ENCODE measurements around the gene NT5C1B. TPM values are rescaled to one million over a fixed set of nuclear protein-coding genes. Genes with fewer than 3 reads are reported as not detected.
"Not testable (repeated sequence)": the region's sequence is repeated elsewhere in the genome, so short reads cannot be mapped to it uniquely, and the experiment has no call there.

The NT5C1B gene
- total RNA-seq = not detected

DNA sequence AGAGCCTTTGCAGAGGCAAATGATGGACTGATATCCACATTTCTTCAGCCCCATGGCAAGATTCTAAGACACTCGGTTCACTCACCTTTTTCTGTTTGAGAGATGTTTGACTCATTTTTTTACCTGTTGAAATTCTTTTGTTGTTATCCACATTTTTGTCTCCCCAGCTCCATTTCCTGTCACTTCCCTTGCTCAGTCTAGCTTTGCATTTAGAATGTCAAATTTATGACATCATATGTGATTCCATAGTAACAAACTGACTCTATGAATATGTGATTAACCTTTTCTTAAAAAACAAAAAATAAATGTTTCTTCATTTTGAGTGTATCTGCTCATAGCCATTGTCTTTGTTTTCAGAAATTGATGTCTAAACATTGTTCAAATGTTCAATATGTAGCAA is at the start of gene NT5C1B:
TSS of gene NT5C1B (minus strand) at position 216 of the 400 bp plus-strand sequence. CDS start at position 115, 101 bp downstream.
- CTCF ChIA-PET = no interaction called here
- Mint-ChIP-seq H3K27me3 (no peaks in the 10 kb centered on the region), H3K4me1 (no peaks in the 10 kb centered on the region), H3K36me3 (ENCODE audit: low read depth) (no peaks in the 10 kb centered on the region), H3K4me3 (no peak within 1 kb of the TSS), H3K9me3 (peaks cover 5% of the 10 kb centered on the region), H3K27ac (no peak within 1 kb of the TSS)
- POLR2A ChIA-PET = no interaction called here
- DNase-seq = no peak

DNA sequence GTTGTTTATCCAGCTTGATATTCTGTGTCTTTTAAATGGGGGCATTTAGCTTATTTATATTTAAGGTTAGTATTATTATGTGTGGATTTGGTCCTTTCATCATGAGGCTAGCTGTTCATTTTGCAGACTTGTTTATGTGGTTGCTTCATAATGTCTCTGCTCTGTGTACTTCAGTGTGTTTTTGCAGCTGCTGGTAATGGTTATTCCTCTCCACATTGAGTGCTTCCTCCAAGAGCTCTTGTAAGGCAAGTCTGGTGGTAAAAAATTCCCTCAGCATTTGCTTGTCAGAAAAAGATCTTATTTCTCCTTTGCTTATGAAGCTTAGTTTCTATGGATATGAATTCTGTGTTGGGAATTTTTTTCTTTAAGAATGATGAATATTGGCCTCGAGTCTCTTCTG is 47.8 kb upstream of the NT5C1B start:
- Mint-ChIP-seq H3K27me3 (no peaks in the 10 kb centered on the region), H3K4me1 (no peaks in the 10 kb centered on the region), H3K36me3 (ENCODE audit: low read depth) (no peaks in the 10 kb centered on the region), H3K9me3 (peaks cover 38% of the 10 kb centered on the region), H3K27ac (no peak overlapping the region), H3K4me3 (no peak overlapping the region)
- ChIA-PET CTCF (no interaction called here), POLR2A (no interaction called here)
- DNase-seq = no peak

DNA sequence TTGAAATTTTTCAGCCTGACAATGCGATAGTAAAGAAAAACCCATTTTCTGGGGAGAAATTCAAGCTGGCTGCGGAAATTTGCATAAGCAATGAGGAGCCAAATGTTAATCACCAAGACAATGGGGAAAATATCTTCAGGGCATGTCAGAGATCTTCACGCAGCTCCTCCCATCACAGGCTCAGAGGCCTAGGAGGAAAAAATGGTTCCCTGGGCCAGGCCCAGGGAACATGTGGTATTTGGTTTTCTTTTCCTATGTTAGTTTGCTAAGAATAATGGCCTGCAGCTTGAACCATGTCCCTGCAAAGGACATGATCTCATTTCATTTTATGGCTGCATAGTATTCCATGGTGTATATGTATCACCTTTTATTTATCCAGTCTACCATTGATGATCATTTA is 43.3 kb upstream of the NT5C1B start:
- H3K27me3 Mint-ChIP-seq; H3K27ac Mint-ChIP-seq; CTCF ChIA-PET; H3K4me1 Mint-ChIP-seq; H3K36me3 Mint-ChIP-seq (ENCODE audit: low read depth); DNase-seq; POLR2A ChIA-PET; H3K4me3 Mint-ChIP-seq: not testable (repeated sequence)
- H3K9me3 Mint-ChIP-seq = peaks cover 35% of the 10 kb centered on the region

DNA sequence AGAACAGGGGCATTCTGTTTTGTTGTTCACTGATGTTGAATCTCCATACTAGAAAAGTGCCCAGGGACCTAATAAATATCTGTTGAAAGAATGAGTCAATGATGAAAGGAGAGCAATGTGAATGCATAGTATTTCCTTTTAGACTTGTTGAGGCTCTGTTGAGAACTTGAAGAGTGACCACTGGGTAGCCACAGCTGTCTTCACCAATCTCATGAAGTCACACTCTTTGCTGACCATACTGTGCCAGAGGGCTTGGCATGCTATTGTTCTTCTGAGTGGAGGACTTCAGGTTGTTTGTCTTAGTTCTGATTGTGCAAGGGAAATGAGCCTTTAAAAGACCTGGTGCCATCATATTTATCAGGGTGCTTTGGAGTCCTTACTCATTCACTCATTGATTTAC is 41.6 kb upstream of the NT5C1B start:
- POLR2A ChIA-PET = no interaction called here
- no peaks in the 10 kb centered on the region for H3K36me3 Mint-ChIP-seq (ENCODE audit: low read depth)

DNA sequence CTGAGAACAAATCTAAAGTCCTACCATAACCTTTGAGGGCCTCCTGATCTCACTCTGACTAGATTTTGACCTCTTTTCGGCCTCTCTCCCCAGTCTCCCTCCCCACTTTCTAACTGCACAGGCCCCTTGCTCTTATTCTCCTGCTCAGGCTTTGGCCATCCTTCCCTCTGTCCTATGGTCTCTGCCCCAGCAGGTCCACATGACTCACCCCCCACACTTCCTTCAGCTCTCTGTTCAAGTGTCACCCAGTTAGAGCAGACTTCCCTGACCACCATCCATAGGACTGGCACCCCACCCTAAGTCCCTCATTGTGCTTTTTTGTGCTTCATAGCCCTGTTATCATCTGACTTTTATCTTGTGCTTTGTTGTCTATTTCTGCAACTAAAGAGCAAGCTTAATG is 41.2 kb upstream of the NT5C1B start:
- no peak overlapping the region for H3K27ac Mint-ChIP-seq
- H3K36me3 Mint-ChIP-seq (ENCODE audit: low read depth) = no peaks in the 10 kb centered on the region
- H3K27me3 Mint-ChIP-seq = no peaks in the 10 kb centered on the region
- H3K4me1 Mint-ChIP-seq = no peaks in the 10 kb centered on the region
- ChIA-PET POLR2A (no interaction called here), CTCF (no interaction called here)
- no peak for DNase-seq
- H3K9me3 Mint-ChIP-seq = peaks cover 22% of the 10 kb centered on the region
- H3K4me3 Mint-ChIP-seq = no peak overlapping the region

More for the DNA sequence above, 41.6 kb upstream of the NT5C1B start:
- no peak for DNase-seq
- Mint-ChIP-seq H3K27ac (no peak overlapping the region), H3K9me3 (peaks cover 22% of the 10 kb centered on the region), H3K4me1 (no peaks in the 10 kb centered on the region), H3K27me3 (no peaks in the 10 kb centered on the region), H3K4me3 (no peak overlapping the region)
- CTCF ChIA-PET = no interaction called here

DNA sequence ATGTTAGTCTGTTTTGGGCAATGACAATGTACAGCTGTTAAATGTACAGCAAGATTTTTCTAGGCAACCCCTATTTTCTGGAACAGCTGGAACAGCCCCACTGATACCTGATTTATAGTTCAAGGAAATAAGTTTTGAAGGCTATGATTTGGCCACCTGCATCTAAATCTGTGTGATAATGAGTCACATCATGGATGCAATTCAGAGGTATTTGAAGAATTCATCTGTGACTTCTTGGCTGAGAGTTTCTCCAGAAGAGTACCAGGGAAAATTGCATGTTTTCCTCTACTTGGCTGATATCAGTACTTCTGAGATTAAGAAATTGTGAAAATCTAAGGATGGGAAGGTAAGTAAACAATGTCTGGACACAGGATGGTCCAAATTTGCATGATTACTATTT is 40.7 kb upstream of the NT5C1B start:
- H3K27me3 Mint-ChIP-seq = no peaks in the 10 kb centered on the region
- H3K36me3 Mint-ChIP-seq (ENCODE audit: low read depth) = no peaks in the 10 kb centered on the region
- ChIA-PET CTCF (no interaction called here), POLR2A (no interaction called here)
- peaks cover 19% of the 10 kb centered on the region for H3K9me3 Mint-ChIP-seq
- no peak overlapping the region for H3K4me3 Mint-ChIP-seq
- no peak overlapping the region for H3K27ac Mint-ChIP-seq
- no peak for DNase-seq
- H3K4me1 Mint-ChIP-seq = no peaks in the 10 kb centered on the region

DNA sequence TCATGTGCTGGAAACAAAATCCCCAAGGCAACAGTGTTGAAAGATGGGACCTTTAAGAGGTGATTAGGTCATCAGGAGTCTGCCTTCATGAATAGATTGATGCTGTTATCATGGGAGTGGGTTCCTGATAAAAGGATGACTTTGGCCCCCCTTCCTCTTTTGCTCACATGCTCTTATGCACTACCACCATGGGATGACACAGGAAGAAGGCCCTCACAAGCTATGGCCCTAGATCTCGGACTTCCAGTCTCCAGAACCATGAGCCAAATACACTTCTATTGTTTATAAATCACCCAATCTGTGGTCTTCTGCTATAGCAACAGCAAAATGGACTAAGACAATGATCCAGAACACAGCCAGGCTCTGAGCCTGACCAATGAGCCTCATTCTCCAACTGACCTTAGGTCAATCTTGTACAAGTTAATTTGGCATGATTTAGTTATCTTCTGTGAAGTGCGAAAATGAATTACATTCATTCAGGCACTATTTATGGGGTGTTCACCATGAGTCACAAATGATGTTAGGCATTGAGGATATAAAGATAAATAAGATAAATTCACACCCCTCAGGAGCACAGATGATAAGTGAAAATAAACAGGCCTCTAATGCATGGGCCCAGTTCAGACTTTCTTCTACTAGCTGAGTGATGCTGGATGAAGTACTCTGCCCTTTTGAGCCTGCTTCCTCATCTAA is 37.7 kb upstream of the NT5C1B start:
- POLR2A ChIA-PET = no interaction called here
- CTCF ChIA-PET = no interaction called here
- Mint-ChIP-seq H3K9me3 (peaks cover 8% of the 10 kb centered on the region), H3K27me3 (no peaks in the 10 kb centered on the region), H3K36me3 (ENCODE audit: low read depth) (no peaks in the 10 kb centered on the region), H3K4me3 (no peak overlapping the region), H3K27ac (no peak overlapping the region), H3K4me1 (no peaks in the 10 kb centered on the region)
- DNase-seq = no peak

DNA sequence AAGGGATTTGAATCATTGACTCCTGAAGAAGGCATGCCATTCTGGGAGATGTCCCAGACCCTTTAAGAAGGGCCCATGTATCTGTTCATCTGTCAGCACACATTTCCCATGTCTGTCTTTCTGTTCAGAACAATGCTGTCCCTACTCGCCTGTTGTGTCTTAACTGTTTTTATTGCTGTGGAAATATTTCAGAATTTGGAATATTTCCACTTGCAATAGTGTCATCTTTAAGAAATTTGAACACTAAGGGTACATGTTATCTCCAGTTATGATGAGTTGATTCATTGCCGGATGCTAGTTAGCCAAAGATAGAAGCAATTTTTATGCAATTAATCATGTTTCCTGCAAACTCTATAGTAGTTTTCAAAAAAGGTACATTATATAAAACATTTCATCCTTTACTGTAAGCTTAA is 36.9 kb upstream of the NT5C1B start:
- no peaks in the 10 kb centered on the region for H3K27me3 Mint-ChIP-seq
- ChIA-PET POLR2A (no interaction called here), CTCF (no interaction called here)
- no peak for DNase-seq
- peaks cover 3% of the 10 kb centered on the region for H3K9me3 Mint-ChIP-seq
- no peaks in the 10 kb centered on the region for H3K36me3 Mint-ChIP-seq (ENCODE audit: low read depth)
- no peaks in the 10 kb centered on the region for H3K4me1 Mint-ChIP-seq
- H3K27ac Mint-ChIP-seq = no peak overlapping the region
- H3K4me3 Mint-ChIP-seq = no peak overlapping the region

DNA sequence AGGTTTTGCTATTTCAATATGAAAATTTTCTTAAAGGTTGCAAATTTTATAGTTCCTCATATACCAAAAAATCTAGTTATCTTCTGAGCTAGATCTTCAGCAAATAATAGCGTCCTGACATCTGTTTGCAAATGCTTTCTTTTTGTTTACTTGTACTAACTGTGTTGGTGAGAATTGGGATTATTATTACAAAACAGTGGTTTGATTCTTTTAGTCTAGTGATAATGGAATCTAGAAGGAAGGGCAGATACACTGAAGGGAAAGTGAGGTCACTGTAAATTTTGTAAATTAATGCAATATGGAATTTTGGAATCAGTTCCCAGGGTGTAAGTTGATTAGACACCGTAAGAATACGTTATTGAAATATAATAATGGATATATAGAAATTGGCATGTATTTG is 36.2 kb upstream of the NT5C1B start:
- H3K4me1 Mint-ChIP-seq = no peaks in the 10 kb centered on the region
- H3K4me3 Mint-ChIP-seq = no peak overlapping the region
- no peaks in the 10 kb centered on the region for H3K27me3 Mint-ChIP-seq
- no peaks in the 10 kb centered on the region for H3K9me3 Mint-ChIP-seq
- DNase-seq = no peak
- CTCF ChIA-PET = no interaction called here
- H3K36me3 Mint-ChIP-seq (ENCODE audit: low read depth) = no peaks in the 10 kb centered on the region
- no peak overlapping the region for H3K27ac Mint-ChIP-seq
- POLR2A ChIA-PET = no interaction called here

DNA sequence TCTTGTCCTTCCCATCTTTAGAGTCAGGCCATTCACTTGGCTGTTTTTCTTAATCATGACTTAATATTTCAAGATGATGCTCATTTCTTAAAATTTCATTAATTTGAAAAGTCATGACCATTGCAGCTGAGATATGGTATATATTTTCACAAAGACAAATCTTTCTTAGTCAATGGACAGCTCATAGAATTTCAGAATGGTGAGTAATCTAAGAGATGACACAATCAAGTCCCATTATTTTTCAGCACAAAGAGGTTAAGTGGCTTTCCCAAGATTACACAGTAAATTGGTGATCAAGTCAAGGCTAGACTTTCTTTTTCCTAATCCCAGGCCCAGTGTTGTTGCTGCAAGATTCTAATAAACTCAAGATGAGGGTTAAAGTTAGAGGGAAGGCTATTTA is 34.4 kb upstream of the NT5C1B start:
- ChIA-PET CTCF (no interaction called here), POLR2A (no interaction called here)
- H3K27me3 Mint-ChIP-seq = no peaks in the 10 kb centered on the region

DNA sequence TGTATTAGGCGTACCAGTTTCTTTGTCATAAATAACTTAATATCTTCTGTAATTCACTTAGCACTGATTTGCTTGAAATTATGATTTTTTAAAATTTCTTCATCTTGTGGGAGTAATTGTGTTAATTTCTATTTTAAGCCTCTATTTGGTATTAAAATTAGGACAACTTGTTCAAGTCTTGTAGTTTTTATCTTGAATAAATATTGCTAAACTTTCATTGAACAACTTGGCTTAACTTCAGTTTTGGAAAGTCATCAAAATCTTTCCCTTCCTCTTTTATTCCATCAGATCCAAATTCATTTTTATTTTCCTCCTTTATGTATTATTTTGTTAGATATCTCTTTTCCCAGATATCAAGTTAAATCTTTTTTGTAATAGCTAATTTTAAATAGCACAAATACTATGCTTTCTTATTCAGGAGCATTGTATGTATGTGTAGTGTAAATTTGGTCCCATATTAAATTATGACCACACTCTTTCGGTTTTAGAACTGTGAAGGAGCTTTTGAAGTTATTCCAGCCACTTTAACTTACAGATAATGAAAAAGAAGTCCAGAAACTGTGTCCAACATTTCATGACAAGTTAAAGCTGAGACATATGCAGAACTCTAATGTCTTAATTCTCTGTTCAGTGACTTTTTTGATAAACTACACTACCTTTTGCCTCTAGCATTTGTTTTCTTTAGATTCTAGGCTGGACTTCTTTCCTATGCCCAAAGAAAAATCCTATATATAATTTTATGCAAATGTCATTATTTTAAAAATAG is 31.7 kb upstream of the NT5C1B start:
- CTCF ChIA-PET = no interaction called here
- H3K27ac Mint-ChIP-seq = no peak overlapping the region

More for the DNA sequence above, 34.4 kb upstream of the NT5C1B start:
- no peaks in the 10 kb centered on the region for H3K4me1 Mint-ChIP-seq
- no peak for DNase-seq
- H3K36me3 Mint-ChIP-seq (ENCODE audit: low read depth) = no peaks in the 10 kb centered on the region
- no peak overlapping the region for H3K4me3 Mint-ChIP-seq
- no peak overlapping the region for H3K27ac Mint-ChIP-seq
- H3K9me3 Mint-ChIP-seq = no peaks in the 10 kb centered on the region

DNA sequence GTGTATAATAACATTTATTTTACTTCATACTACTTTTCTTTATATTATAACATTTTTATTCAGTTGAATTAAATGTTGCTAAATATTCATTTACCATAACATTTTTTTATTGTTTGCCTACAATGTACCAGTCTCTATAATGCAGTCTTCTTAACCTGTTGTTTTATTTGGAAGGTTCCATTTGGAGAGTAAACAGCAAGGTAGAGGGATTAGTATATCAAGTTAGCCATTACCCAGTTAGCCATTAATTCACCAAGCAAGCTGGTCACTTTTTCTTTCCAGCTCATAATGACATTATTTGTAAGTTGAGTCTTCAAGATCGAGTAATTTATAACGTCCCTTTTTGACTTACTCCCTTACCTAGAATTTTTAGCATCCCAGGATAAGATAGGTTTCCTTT is 29.7 kb upstream of the NT5C1B start:
- ChIA-PET POLR2A (no interaction called here), CTCF (no interaction called here)
- Mint-ChIP-seq H3K4me3 (no peak overlapping the region), H3K27me3 (no peaks in the 10 kb centered on the region), H3K27ac (no peak overlapping the region), H3K36me3 (ENCODE audit: low read depth) (no peaks in the 10 kb centered on the region), H3K4me1 (no peaks in the 10 kb centered on the region), H3K9me3 (peaks cover 5% of the 10 kb centered on the region)
- no peak for DNase-seq

More for the DNA sequence above, 31.7 kb upstream of the NT5C1B start:
- H3K27me3 Mint-ChIP-seq = no peaks in the 10 kb centered on the region
- no peaks in the 10 kb centered on the region for H3K9me3 Mint-ChIP-seq
- H3K36me3 Mint-ChIP-seq (ENCODE audit: low read depth) = no peaks in the 10 kb centered on the region
- DNase-seq = no peak
- POLR2A ChIA-PET = no interaction called here
- no peak overlapping the region for H3K4me3 Mint-ChIP-seq
- H3K4me1 Mint-ChIP-seq = no peaks in the 10 kb centered on the region

DNA sequence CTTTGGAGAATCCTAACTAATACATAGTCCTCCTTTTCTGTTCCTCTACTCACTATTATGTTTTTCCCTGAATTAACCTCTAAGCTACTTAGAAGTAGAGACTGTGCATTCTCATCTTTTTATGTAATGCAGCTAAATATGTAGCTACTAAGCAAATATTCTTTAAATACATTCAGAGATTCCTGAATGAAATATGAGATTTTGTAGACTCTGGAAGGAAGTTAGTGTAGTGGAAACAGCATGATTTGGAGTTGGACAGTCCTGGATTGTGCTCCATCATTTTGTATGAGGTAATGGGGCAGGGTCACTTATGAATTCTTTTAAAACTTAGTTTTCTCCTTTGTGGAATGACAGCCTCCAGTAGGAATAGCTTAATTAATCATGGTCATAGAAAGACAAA is 24.7 kb upstream of the NT5C1B start:
- Mint-ChIP-seq H3K9me3 (peaks cover 5% of the 10 kb centered on the region), H3K27ac (no peak overlapping the region), H3K4me1 (no peaks in the 10 kb centered on the region), H3K27me3 (no peaks in the 10 kb centered on the region), H3K4me3 (no peak overlapping the region), H3K36me3 (ENCODE audit: low read depth) (no peaks in the 10 kb centered on the region)
- DNase-seq = no peak
- ChIA-PET CTCF (no interaction called here), POLR2A (interaction anchor here (1.2 kb wide), 1 partner anchor 9 kb away, joined by 3 read pairs; no protein-coding TSS in a partner anchor)

DNA sequence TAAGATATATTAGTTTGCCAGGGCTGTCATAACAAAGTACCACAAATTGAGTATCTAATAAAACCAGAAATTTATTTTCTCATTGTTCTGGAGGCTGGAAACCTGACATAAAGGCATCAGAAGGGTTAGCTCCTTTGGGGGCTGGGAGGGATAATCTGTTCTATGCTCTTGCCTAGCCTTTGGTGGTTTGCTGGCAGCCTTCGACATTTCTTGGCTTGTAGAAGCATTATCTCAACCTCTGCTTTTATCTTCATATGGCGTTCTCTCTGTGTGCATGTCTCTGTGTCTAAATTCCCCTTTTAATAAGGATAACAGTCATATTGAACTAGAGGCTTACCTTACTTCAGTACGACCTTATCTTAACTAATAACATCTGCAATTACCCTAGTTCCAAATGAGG is 22.8 kb upstream of the NT5C1B start:
- no peak for DNase-seq
- H3K4me3 Mint-ChIP-seq = no peak overlapping the region
- H3K4me1 Mint-ChIP-seq = no peaks in the 10 kb centered on the region
- POLR2A ChIA-PET = no interaction called here
- no peak overlapping the region for H3K27ac Mint-ChIP-seq
- peaks cover 5% of the 10 kb centered on the region for H3K9me3 Mint-ChIP-seq
- CTCF ChIA-PET = no interaction called here
- H3K27me3 Mint-ChIP-seq = no peaks in the 10 kb centered on the region
- no peaks in the 10 kb centered on the region for H3K36me3 Mint-ChIP-seq (ENCODE audit: low read depth)

Data from activated CD4-positive, alpha-beta memory T cell treated with anti-CD3 and anti-CD28 coated beads, Interleukin-2, amount 10 ng/mL, durations not matched to agents 7 days and 5 days (primary cell).